Measurements from ENCODE around the gene RBMS3. TPM values are rescaled to one million over a fixed set of nuclear protein-coding genes. Genes with fewer than 3 reads are reported as not detected.

Gene RBMS3
- total and polyA plus RNA-seq, 2 of the 8 experiments (the other 6 are each of a cell fraction or from before 2014, with no cell fraction given) = 3.7 to 6.9 TPM

- no peak for FAIRE-seq
- H4K5ac ChIP-seq (ENCODE audit: insufficient read length, low read depth, low read length) = no peak overlapping the region
- H3K27me3 ChIP-seq (replicated peaks in 1 of 4; ENCODE audit: control insufficient read depth in 3 of 4, extremely low read depth in 1 of 4, insufficient read depth in 3 of 4, low read length in 3 of 4) = no peaks in the 10 kb centered on the region
- no peak overlapping the region for H3K56ac ChIP-seq (replicated peaks; ENCODE audit: insufficient read length, low read depth, low read length)
- POLR2A ChIA-PET (ENCODE audit: partially characterized antibody) = no interaction called here
- no peak overlapping the region for H3K18ac ChIP-seq (ENCODE audit: extremely low read depth, low read length)
- no peak overlapping the region for H3K4me2 ChIP-seq (ENCODE audit: insufficient read depth in 1 of 2, low read depth in 2 of 2, low read length in 2 of 2)
- no peak overlapping the region for H2AFZ ChIP-seq (ENCODE audit: low read length)
- no peak overlapping the region for H2AK5ac ChIP-seq (ENCODE audit: low read depth, low read length)
- H3K23me2 ChIP-seq (ENCODE audit: low read depth, low read length) = no peaks in the 10 kb centered on the region
- no peak overlapping the region for H4K91ac ChIP-seq (replicated peaks; ENCODE audit: insufficient read length, low read length)
- no peak overlapping the region for H3K4ac ChIP-seq (replicated peaks; ENCODE audit: insufficient read length, low read depth, low read length)
- no peak overlapping the region for H2BK5ac ChIP-seq (ENCODE audit: low read depth, low read length)
- no peaks in the 10 kb centered on the region for H3K36me3 ChIP-seq (ENCODE audit: control insufficient read depth in 2 of 4, insufficient read depth in 4 of 4, low read length in 3 of 4)
- H2BK15ac ChIP-seq (ENCODE audit: low read length) = no peak overlapping the region
- no peaks in the 10 kb centered on the region for H3K79me1 ChIP-seq (ENCODE audit: low read depth, low read length)
- H2BK120ac ChIP-seq (replicated peaks; ENCODE audit: low read depth, low read length) = no peak overlapping the region
- H3K14ac ChIP-seq (ENCODE audit: insufficient read length) = no peak overlapping the region
- H4K8ac ChIP-seq (ENCODE audit: extremely low read depth, insufficient read depth, low read length) = no peak overlapping the region
- H3K4me1 ChIP-seq (replicated peaks in 1 of 4; ENCODE audit: control insufficient read depth in 3 of 4, insufficient read depth in 4 of 4, low read length in 3 of 4) = peaks cover 0 to 4% (median 1%) of the 10 kb centered on the region in 4 experiments; a peak in 2 of 7 replicates
- no peak overlapping the region for H2BK12ac ChIP-seq (ENCODE audit: low read depth, low read length)
- WGBS, 2 experiments (ENCODE audit: extremely low coverage in 1 of 2, insufficient coverage in 1 of 2, insufficient read length in 1 of 2, insufficient replicate concordance in 2 of 2, low coverage in 1 of 2, low lambda C conversion rate in 2 of 2, missing lambda C conversion rate in 1 of 2) = 92% methylated on average over 3 of the region's 3 CpGs; no CpG with 5 or more reads in 1 of the 2 experiments
- CTCF ChIA-PET (ENCODE audit: partially characterized antibody) = interaction anchor here (0.7 kb wide), 1 partner anchor 161 kb away, joined by 3 read pairs; no protein-coding TSS in a partner anchor
- TF ChIP-seq SRF (IDR thresholded peaks at IDR 0.05; ENCODE audit: low read depth, low read length) (no peak), BCL11A (IDR thresholded peaks at IDR 0.05; ENCODE audit: low read depth in 2 of 2, low read length in 2 of 2) (no peak), E2F6 (IDR thresholded peaks at IDR 0.05) (no peak), RNF2 (IDR thresholded peaks at IDR 0.05; ENCODE audit: borderline replicate concordance, low read depth, low read length, missing control alignments, poor library complexity, severe bottlenecking) (no peak), FOSL1 (IDR thresholded peaks at IDR 0.05; ENCODE audit: insufficient read depth, low read depth, low read length) (no peak), YY1 (IDR thresholded peaks at IDR 0.05; ENCODE audit: low read depth, low read length) (no peak), ZNF274 (IDR thresholded peaks at IDR 0.05; ENCODE audit: borderline replicate concordance, extremely low read depth, low read length) (no peak)
- H3K27ac ChIP-seq (ENCODE audit: low read depth, low read length) = no peak overlapping the region
- no peak overlapping the region for H3K9ac ChIP-seq (replicated peaks in 1 of 4; ENCODE audit: extremely low read depth in 1 of 4, low read depth in 3 of 4, low read length in 3 of 4)
- no peaks in the 10 kb centered on the region for H3K9me3 ChIP-seq (ENCODE audit: insufficient read depth in 2 of 2, low read depth in 1 of 2, low read length in 1 of 2)
- no peak overlapping the region for H2BK20ac ChIP-seq (ENCODE audit: low read length)
- DNase-seq (ENCODE audit: low read depth in 1 of 2, low spot score in 2 of 2) = no peak
- no peak overlapping the region for H3K23ac ChIP-seq (ENCODE audit: insufficient read length)
- H3K79me2 ChIP-seq (ENCODE audit: control insufficient read depth in 1 of 2, insufficient read depth in 2 of 2, low read length in 2 of 2) = no peaks in the 10 kb centered on the region
- H3K4me3 ChIP-seq (ENCODE audit: extremely low read depth in 1 of 4, insufficient read depth in 2 of 4, low read depth in 3 of 4, low read length in 4 of 4) = no peak overlapping the region
- H4K20me1 ChIP-seq (replicated peaks in 1 of 2; ENCODE audit: control insufficient read depth in 1 of 2, insufficient read depth in 2 of 2, low read length in 2 of 2) = no peaks in the 10 kb centered on the region
Measured at GRCh38 chr3:29333576-29333975, 52.7 kb downstream of the RBMS3 start.
